Endodermal cell (in vitro differentiated cells): ENCODE results near the gene RHOA. TPM values are rescaled to one million over a fixed set of nuclear protein-coding genes. Genes with fewer than 3 reads are reported as not detected.
A peak's percentile ranks its signal among the peaks of the same experiment; 100 is the strongest.

Source experiments
- DNase-seq: peaks from one replicate; pipeline ENCODE4 v3.0.0-alpha.2; 2017
- H3K27ac ChIP-seq: 2 replicates; pipeline ENCODE4 v1.5.1; 2013; ENCODE audit warnings: mild to moderate bottlenecking, low read depth, low read length, moderate library complexity
- H3K27me3 ChIP-seq: 2 replicates; pipeline ENCODE4 v1.6.1; 2013; ENCODE audit warnings: mild to moderate bottlenecking, low read length, moderate library complexity; ENCODE audit not compliant: insufficient read depth, control insufficient read depth, poor library complexity, severe bottlenecking
- H3K36me3 ChIP-seq: 2 replicates; pipeline ENCODE4 v1.7.0; 2013; ENCODE audit warnings: mild to moderate bottlenecking, low read length, moderate library complexity; ENCODE audit not compliant: control insufficient read depth, insufficient read depth
- H3K4me1 ChIP-seq: one replicate; pipeline ENCODE4 v1.7.0; 2013; ENCODE audit warnings: low read length; ENCODE audit not compliant: control insufficient read depth, insufficient read depth
- H3K4me3 ChIP-seq: 2 replicates; pipeline ENCODE4 v1.5.1; 2013; ENCODE audit warnings: mild to moderate bottlenecking, low read length, moderate library complexity
- H3K9ac ChIP-seq: 2 replicates; pipeline ENCODE4 v1.6.1; 2013; ENCODE audit warnings: mild to moderate bottlenecking, low read length, moderate library complexity; ENCODE audit not compliant: poor library complexity, severe bottlenecking; ENCODE audit errors: extremely low read depth
- H3K9me3 ChIP-seq: 2 replicates; pipeline ENCODE4 v1.6.1; 2013; ENCODE audit warnings: mild to moderate bottlenecking, low read length, moderate library complexity; ENCODE audit not compliant: control insufficient read depth
- H3K27ac Mint-ChIP-seq: 2 replicates; pipeline ENCODE4 v1.8.0; 2020; ENCODE audit warnings: mixed read lengths
- H3K27me3 Mint-ChIP-seq: 2 replicates; pipeline ENCODE4 v1.8.0; 2021; ENCODE audit warnings: mild to moderate bottlenecking, mixed read lengths; ENCODE audit not compliant: insufficient read depth
- H3K36me3 Mint-ChIP-seq: 2 replicates; pipeline ENCODE4 v1.8.0; 2020; ENCODE audit warnings: low read depth, mixed read lengths
- H3K4me1 Mint-ChIP-seq: 2 replicates; pipeline ENCODE4 v1.8.0; 2020; ENCODE audit warnings: mixed read lengths
- H3K4me3 Mint-ChIP-seq: 2 replicates; pipeline ENCODE4 v1.8.0; 2020; ENCODE audit warnings: mild to moderate bottlenecking, moderate library complexity, mixed read lengths
- H3K9me3 Mint-ChIP-seq: 2 replicates; pipeline ENCODE4 v1.8.0; 2020; ENCODE audit warnings: mild to moderate bottlenecking, mixed read lengths
- WGBS, 2 experiments: methylation state at CpG; one replicate each; pipeline versions ENCODE4 v1.1.5 to v1.1.7; 2013; ENCODE audit warnings: missing lambda C conversion rate in 2 of 2, mixed read lengths in 1 of 2; ENCODE audit not compliant: insufficient coverage in 1 of 2, insufficient read length in 1 of 2; 5-methylcytosine and 5-hydroxymethylcytosine counted together
- total RNA-seq, 2 donors: library from RNA; stranded (reverse); fragmentation: NEBNext Ultra II Directional in 1 of 2; extraction: Animal tissue kit (Norgen Biotek cat#: 25700) in 1 of 2; gene quantifications; 2 replicates in 1 of 2; 3 replicates in 1 of 2; pipeline ENCODE4 v1.2.1, GENCODE V29; 2021
- TF ChIP-seq, protein P1 (sequence below): fragments of 200-600 bp; sonication (generic); conservative IDR thresholded peaks from 2 replicates; pipeline ENCODE4 v1.5.0; 2021; ENCODE audit warnings: antibody characterized with exemption, mild to moderate bottlenecking

RHOA gene
- total RNA-seq, 2 donors from 2014 or later: 359 to 371 TPM

DNA sequence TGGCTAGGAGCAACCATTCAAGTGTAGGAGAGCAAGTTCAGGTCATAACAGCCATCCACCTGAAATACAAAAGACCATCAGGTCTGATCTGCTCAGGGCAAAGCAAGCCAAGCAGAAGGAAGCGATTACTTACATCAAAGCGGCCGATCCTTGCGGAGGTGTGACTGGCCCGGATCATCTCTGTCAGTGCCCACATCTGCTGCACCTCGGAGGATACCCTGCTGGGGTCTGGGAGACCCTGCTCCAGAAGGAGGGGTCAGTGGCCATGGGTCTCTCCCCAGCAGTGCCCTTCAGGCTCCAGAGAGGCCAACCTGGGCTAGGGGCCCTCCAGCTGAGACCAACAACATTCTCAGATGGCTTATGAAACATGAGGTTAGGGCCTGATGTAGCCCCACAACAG, 13.0 kb upstream of the RHOA start:
- peaks cover 3% of the 10 kb centered on the region for H3K4me1 ChIP-seq
- no peaks in the 10 kb centered on the region for H3K27me3 ChIP-seq
- Mint-ChIP-seq H3K36me3 (peaks cover 12% of the 10 kb centered on the region), H3K9me3 (no peaks in the 10 kb centered on the region), H3K4me3 (no peak overlapping the region), H3K27ac (no peak overlapping the region), H3K27me3 (peaks cover 1% of the 10 kb centered on the region), H3K4me1 (peaks cover 13% of the 10 kb centered on the region)
- no peaks in the 10 kb centered on the region for H3K9me3 ChIP-seq
- DNase-seq: no peak
- 94 to 95% methylated on average over 4 to 6 of the region's 6 CpGs for WGBS, 2 experiments
- no peaks in the 10 kb centered on the region for H3K36me3 ChIP-seq
- H3K4me3 ChIP-seq: no peak overlapping the region
- H3K9ac ChIP-seq: no peak overlapping the region
- no peak overlapping the region for H3K27ac ChIP-seq
- TF ChIP-seq, protein P1, sequence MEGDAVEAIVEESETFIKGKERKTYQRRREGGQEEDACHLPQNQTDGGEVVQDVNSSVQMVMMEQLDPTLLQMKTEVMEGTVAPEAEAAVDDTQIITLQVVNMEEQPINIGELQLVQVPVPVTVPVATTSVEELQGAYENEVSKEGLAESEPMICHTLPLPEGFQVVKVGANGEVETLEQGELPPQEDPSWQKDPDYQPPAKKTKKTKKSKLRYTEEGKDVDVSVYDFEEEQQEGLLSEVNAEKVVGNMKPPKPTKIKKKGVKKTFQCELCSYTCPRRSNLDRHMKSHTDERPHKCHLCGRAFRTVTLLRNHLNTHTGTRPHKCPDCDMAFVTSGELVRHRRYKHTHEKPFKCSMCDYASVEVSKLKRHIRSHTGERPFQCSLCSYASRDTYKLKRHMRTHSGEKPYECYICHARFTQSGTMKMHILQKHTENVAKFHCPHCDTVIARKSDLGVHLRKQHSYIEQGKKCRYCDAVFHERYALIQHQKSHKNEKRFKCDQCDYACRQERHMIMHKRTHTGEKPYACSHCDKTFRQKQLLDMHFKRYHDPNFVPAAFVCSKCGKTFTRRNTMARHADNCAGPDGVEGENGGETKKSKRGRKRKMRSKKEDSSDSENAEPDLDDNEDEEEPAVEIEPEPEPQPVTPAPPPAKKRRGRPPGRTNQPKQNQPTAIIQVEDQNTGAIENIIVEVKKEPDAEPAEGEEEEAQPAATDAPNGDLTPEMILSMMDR: no peak

DNA sequence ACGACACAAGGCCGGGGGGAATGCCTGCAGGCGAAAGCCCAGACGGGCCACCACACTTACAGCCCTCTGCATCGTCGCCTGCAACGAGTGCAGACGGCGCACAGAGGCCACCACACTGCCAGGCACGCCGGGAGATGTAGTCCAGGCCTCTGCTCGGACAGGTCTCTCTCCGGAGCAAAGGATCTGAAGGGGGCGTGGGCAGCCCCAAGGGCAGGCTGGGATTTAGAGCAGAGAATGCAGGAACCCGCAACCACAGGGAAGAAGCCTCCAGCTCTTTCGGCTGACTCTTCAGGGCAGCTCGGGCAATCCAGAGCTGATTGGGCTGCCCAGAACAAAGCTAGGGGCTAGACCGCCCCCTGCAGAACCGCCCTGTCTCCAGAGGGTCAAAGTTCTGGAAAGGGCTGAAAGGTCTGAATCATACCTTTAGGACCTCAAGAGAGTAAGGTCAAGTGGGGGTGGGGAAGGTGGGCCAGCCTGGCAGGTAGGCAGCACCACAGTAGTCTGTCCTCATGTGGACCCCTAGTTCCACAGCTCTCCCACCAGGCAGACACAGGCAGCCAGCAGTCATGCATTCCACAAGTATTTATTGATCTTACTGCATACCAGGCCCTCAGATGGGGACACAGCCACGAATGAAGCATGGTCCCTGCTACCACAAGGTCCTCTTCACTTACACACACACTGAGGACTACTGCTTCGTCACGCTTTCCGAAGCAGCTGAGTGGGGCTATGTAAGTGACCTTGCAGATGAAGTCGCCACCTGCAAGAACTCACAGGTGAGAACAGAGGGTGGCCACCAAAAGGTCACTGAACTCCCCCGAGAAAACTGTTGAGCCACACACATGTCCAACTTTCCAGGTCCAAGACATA, 10.8 kb upstream of the RHOA start, which contains the start of gene AMT:
Gene AMT (minus strand): TSS at position 95 of the 870 bp plus-strand sequence. CDS start 23 bp downstream, at position 72.
- H3K9me3 ChIP-seq: no peaks in the 10 kb centered on the region
- WGBS, 2 experiments: 45 to 48% methylated on average over 18 to 25 of the region's 25 CpGs
- peak; percentile 97 for DNase-seq
- peaks cover 1% of the 10 kb centered on the region for H3K27me3 Mint-ChIP-seq
- peaks cover 3% of the 10 kb centered on the region for H3K4me1 ChIP-seq
- H3K9ac ChIP-seq: peak within 1 kb of the TSS; percentile 52
- peaks cover 16% of the 10 kb centered on the region for H3K4me1 Mint-ChIP-seq
- peaks cover 24% of the 10 kb centered on the region for H3K36me3 Mint-ChIP-seq
- H3K27ac ChIP-seq: peak within 1 kb of the TSS; percentile 57
- peak within 1 kb of the TSS; percentile 81 for H3K4me3 ChIP-seq
- no peaks in the 10 kb centered on the region for H3K9me3 Mint-ChIP-seq
- no peaks in the 10 kb centered on the region for H3K27me3 ChIP-seq
- no peaks in the 10 kb centered on the region for H3K36me3 ChIP-seq
- H3K27ac Mint-ChIP-seq: peak within 1 kb of the TSS; percentile 96
- TF ChIP-seq, protein P1: no peak
- H3K4me3 Mint-ChIP-seq: peak within 1 kb of the TSS; percentile 91

DNA sequence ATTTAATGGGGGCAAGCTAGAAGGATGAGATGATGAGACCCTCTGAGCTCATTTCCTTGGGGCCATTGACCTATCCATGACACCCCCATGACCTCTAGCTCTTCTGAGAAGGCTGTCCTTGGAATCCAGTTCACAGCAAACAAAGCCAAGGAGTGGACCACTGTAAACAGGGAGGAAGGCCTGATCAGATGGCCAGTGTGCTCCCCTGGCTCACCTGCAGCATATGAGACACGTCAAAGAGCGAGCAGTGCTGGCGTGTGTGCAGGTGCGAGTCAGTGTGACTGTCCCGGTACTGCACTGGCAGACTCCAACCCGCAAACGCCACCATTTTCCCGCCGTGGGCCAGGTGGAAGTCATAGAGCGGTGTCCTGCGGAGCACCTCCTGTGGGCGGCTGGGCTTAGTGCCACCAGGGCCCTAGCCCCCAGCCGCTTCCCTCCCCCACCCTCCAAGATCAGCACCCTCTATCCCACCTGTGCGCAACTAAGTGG, 10.2 kb upstream of the RHOA start:
- Histone ChIP-seq H3K4me1 (peaks cover 3% of the 10 kb centered on the region), H3K4me3 (peak overlapping the region; percentile 81), H3K27me3 (no peaks in the 10 kb centered on the region), H3K9ac (peak overlapping the region; percentile 52), H3K9me3 (no peaks in the 10 kb centered on the region), H3K27ac (no peak overlapping the region), H3K36me3 (no peaks in the 10 kb centered on the region)
- 23 to 41% methylated on average over 4 to 14 of the region's 14 CpGs for WGBS, 2 experiments
- TF ChIP-seq, protein P1: no peak
- H3K27ac Mint-ChIP-seq: peak overlapping the region; percentile 96
- H3K4me1 Mint-ChIP-seq: peaks cover 19% of the 10 kb centered on the region
- peaks cover 1% of the 10 kb centered on the region for H3K27me3 Mint-ChIP-seq
- no peak for DNase-seq
- peak overlapping the region; percentile 91 for H3K4me3 Mint-ChIP-seq
- H3K36me3 Mint-ChIP-seq: peaks cover 24% of the 10 kb centered on the region
- no peaks in the 10 kb centered on the region for H3K9me3 Mint-ChIP-seq
